IPS DF 4.7 (cell line): ENCODE measurements around the gene THOC3.
"Not testable (repeated sequence)": the region's sequence is repeated elsewhere in the genome, so short reads cannot be mapped to it uniquely, and the experiment has no call there.

Experiments used
- DNase-seq: peaks from one replicate; pipeline ENCODE4 v3.0.0-alpha.2; 2013; ENCODE audit warnings: low spot score; ENCODE audit errors: extremely low read depth

Gene THOC3

DNA sequence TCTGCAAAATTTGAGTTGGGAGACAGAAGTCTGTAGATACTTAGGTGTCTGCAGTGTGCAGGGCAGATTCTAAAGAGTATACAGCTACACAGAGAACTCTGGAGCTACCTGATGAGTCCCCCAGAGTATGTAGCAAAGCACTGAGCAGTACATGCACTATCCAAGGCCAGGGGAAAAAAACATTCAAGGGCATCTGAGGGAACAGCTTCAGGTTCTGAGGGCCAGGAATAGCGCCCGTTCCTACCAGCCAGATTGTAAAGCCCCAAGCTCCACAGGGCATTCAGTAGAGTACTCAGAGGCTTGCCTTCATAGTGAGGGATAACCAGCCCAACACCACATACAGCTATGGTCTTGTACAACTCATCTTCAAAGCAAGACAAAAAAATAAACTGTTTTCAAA lies 27.5 kb downstream of the THOC3 start:
- DNase-seq: not testable (repeated sequence)

DNA sequence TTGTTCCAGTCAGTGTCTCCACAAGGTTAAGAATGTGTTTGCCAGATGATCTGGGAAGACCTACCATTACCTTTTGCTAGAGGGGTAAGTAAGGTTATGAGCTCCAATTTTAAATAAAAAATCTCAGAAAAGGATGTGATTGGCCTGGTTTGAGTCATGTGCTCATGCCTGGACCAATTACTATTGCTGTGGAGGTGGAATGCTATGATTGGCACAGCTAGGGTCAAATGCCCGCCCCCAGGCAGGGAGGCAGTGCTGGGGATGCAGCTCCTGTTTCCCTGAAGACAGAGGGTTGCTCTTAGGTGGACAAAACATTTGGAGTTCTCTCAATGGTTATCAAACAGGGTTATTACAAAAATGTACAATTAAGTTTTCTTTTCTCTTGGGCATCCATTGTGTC lies 29.6 kb downstream of the THOC3 start:
- not testable (repeated sequence) for DNase-seq

DNA sequence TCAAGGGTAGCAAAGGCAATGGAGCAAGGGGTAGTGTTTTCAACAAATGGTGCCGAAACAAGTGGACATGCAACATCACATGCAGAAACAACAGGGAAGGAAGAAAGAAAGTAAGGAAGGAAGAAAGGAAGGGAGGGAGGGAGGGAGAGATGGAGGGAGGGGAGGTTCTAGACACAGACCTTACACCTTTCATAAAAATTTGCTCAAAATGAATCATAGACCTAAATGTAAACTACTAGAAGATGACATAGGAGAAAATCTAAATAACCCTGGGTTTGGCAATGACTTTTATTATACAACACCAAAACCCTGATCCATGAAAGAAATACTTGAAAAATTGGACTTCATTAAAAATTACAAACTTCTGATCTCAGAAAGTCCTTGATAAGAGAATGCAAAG lies 39.4 kb downstream of the THOC3 start:
- DNase-seq: not testable (repeated sequence)

DNA sequence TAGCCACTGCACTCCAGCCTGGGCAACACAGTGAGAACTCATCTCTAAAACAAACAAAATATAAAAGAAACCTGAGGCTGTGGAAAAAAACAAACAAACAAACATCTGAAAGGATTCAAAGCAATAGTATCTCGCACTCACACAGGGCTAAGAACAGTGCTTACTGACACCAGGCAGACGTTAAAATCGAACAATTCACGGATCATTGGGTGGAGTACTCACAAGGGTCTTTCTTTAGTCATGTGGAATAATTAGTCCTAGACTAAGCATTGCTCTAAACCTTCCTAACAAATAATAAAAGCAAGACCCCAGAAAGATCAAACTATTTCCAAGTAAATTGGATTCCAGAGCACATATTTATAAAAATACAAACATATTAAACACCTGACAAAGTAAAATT lies 43.0 kb downstream of the THOC3 start:
- not testable (repeated sequence) for DNase-seq

DNA sequence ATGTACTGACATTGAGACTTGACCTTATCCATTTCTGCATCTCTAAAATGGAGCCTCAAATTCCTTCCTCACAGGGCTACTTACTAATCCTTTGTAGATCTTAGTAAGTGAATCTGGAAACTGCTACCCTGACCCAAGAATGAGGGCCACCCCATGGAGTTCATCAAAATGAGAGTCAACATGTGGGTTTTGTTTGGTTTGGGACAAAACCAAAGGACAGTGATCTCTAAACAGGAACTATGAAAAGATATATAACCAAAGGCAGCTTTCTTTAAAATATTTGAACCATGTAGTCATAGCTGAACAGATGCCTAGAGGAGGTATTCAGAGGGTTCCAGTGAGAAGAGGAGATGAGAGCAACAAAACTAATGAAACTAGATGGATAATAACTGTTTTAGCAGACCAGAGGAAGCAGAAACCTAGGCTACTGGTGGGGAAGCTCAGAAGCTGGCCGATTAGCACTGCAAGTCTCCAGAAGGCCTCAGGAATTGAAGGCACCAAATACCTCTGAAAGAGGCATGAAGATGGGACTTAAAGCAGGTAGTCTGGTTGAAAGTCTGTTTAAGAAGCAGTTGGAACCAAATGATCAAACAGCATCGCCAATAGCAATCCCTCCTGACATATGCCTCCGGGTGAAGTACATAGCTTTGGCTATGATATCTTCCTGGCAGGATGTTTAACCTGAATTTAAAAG lies 45.8 kb downstream of the THOC3 start:
- DNase-seq: no peak

DNA sequence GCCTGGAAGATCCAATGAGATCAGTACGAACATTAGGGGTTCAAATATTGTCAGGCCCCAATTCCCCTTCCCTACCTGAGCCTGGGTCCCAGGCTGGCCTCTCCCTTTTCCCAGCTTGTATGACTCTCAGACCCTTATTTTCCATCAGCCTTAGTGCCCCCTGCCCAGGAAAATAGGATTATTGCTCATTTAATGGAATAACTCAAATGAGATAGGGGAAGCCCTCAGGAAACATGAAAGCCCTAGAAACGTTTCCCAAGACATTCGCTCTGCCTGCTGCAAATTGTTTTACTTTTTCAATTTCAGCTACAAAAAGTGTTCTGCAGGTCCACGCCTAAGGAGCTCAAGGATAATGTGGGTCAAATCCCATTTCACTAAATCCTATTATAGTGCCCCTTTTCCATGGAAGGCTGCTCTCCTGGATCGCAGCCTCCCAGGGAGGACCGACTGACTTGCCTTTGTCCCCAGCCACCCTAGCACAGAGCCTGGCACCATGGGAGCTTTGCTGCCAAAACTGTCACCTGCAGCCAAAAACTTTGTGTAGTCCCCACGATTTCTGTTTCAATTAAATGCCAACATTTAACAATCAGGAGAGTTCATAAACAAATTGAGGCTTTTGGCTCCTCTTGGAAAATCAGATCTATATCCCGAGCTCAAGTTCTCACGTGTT lies 46.9 kb downstream of the THOC3 start:
- DNase-seq: no peak

DNA sequence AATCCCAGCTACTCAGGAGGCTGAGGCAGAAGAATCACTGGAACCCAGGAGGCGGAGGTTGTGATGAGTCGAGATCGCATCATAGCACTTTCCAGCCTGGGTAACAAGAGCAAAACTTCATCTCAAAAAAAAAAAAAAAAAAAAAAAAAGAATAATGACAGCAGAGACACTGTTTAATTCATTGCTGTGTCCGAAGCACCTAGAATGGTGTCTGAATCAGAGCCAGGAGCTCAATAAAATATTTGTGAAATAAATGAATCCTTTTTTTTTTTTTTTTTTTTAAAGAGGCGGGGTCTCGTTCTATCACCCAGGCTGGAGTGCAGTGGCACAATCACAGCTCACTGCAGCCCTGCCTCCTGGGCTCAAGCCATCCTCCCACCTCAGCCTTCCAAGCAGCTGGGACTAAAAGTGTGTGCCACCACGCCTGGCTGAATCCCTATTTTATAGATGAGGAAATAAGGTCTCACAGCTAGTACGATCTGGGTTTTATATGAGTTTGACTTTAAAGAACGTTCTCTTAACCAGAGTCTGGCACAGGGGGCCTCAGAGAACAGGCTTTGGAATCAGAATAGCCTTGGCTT lies 47.8 kb downstream of the THOC3 start:
- DNase-seq: no peak

DNA sequence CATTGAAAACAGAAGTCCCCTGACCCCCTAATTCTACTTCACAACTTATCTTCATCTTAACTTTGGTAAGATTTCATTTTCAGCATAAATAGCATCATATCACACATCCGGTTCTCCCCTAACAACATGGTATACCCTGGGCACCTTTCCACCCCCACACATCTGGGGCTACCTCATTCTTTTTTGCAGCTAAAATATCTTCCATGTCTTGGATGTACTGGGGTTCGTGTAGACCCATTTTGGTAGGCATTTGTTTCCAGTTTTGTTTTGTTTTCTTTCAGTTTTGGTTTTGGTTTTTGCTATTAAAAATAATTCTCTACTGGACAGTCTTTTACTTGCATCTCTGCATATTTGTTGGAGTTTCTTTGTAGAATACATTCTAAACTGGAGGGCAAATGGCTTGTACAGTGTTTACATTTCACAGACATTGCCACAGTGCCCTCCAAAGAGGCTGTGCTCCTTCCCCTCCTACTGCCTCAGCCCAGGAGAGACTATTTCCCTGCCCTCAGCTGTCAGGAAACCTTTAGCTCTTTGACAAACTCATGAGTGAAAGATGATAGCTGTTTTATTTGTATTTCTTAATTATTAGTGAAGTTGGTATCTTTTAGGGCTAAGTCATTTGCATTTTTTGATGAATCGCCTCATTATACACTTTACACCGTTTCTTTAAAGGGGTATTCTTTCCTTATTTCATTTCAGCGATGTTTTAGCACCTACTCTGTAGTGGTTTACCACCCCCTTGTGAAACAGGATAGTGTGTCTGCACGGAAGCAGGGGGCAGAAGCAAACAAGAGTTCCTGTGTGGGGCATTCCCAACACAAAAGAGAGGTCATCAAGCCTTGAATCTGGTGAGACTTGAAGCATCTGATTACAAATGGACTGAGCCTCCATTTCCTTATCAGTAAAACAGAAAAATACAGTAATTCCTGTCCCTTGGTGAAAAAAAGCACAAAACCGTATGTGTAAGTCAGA lies 52.8 kb downstream of the THOC3 start:
- not testable (repeated sequence) for DNase-seq

DNA sequence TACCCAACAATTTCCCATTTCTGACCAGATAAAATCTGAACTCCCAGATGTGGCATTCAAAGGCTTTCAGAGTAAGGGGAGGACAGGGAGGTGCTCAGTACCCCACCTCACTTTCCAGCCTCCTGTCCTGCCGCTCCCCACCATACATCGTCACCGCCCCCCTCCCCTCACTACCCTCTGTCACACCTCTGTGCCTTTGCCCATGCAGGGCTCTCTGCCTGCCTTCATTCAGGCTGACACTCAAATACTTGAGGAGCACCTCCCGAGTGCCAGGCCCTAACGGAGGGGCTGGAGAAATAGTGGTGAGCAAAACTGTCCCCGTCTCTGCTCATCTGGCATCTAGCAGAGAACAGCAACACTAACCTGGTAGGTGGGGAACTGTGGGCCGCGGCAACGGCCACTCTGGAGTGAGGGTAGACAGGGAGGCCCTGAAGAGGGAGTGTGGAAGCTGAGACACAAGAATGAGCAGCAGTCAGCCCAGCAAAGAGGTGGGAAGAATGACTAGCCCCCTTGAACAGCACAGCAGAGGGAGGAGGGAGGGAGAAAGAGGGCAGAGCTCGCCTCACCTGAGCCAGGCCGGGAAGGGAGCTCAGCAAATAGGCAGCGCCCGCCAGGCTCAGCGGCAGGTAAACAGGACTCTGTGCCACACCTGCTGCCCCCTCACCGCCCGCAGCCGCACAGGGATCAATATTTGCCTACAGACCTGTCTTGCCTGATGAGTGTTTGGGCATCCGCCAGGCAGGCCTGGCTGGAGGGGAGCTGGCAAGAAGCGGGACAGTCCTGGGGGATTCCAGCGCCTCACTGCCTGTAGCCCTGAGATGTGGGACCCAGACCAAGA lies 54.1 kb downstream of the THOC3 start:
- not testable (repeated sequence) for DNase-seq

DNA sequence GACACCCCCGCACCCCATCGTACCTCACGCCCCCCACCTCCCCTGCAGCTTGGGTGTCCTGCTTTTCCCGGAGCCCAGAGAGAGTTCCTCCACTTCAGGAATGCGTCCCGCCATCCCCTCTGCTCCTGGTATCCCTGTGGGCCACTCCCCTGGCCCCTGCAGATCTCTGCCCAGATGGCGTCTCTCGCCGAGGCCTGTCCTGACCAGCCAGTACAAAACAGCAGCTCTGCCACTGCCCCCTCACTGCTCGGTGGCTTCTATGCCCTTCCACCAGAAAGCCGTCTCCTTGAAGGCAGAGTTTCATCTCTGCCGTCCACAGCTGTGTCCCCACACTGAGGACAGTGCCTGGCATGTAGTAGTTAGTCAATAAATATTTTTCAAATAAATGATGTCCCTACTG lies 58.0 kb downstream of the THOC3 start:
- not testable (repeated sequence) for DNase-seq
